ENCODE data around the gene FAM181A.

Gene FAM181A

DNA sequence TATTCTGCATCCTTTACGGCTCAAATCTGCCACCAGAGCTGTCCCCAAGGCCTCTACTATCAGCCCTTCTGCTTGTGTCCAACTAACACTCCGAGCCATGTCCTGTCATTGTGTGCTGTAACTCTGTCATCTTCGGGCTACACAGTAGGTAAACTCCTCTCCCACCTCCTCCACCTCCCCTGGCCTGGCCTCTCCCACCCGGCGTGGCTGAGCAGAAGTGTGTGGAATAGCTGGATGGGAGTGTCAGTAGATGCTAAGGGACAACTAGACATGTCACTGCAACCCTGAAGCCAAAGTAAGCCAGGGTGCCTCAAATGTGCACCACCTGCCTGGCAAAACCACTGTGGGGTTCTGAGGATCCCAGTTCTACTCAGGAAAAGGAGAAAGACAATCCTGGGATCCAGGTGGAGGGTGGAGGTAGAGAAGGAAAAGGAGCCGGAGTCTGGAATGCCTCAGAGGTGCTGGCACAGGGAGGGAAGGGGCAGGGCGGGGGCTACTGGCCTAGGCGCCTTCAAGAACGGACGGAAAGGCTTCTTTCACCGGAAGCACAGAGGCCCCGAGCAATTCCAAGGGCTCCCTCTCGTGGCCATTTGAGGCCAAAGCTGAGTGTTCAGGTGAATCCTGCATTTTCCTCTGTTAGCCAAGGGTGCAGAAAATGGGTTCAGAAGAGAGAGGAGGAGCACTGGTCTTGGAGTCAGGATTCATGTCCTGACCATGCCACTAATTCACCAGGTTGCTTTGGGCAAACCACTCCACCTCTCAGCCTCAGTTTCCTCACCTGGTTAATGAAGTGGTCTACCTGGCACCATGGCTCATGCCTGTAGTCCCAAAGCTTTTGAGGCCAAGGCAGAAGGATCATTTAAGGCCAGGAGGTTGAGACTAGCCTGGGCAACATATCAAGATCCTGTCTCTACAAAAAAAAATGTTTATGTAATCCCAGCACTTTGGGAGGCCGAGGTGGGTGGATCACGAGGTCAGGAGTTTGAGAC lies 20.5 kb upstream of the FAM181A start:
- no peaks in the 10 kb centered on the region for H3K36me3 ChIP-seq (ENCODE audit: control insufficient read depth, low read depth, low read length)
- no peaks in the 10 kb centered on the region for H3K4me1 ChIP-seq (ENCODE audit: control insufficient read depth, low read depth, low read length)
- H3K27me3 ChIP-seq (ENCODE audit: control insufficient read depth, insufficient read depth, low read length), result no peaks in the 10 kb centered on the region
- H3K9me3 ChIP-seq (ENCODE audit: control insufficient read depth, low read depth, low read length), result no peaks in the 10 kb centered on the region
- H3K9ac ChIP-seq (ENCODE audit: low read length), result no peak overlapping the region
- H3K27ac ChIP-seq (ENCODE audit: low read length), result no peak overlapping the region
- no peak overlapping the region for H3K4me3 ChIP-seq (ENCODE audit: low read length)

DNA sequence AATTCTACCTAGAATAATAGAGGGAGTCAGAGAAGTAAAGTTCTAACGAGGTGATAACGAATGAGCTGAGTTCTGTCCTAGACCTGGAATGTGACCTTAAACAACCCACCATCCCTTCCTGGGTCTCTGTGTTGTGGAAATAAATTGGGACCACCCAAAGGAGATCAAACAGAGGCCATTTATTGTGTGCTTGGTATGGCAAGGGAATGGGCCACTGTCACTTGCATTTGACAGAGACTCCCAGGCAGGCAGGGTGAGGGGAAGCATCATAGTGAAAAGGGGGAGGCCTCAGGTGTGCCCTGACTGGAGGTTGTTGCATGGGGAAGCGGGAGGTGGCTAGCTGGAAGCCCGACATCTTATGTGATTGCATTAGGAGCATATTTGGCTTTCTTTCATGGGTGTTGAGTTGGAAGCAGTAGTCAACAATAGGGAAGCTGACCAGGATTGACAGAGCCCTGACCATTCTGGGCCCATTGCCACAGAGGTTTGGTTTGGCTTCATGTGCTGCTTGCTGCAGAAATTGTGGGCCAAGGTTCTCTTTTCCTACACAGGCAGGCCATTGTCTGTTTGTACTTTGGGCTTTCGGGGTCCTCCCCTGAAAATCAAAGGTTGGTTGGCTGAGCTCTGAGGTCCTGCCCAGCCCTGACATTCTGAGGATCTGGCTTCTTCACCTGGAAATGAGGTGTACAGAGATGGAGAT lies 17.6 kb upstream of the FAM181A start:
- H3K4me1 ChIP-seq (ENCODE audit: control insufficient read depth, low read depth, low read length), result no peaks in the 10 kb centered on the region
- H3K27me3 ChIP-seq (ENCODE audit: control insufficient read depth, insufficient read depth, low read length), result no peaks in the 10 kb centered on the region
- H3K36me3 ChIP-seq (ENCODE audit: control insufficient read depth, low read depth, low read length), result no peaks in the 10 kb centered on the region
- H3K9ac ChIP-seq (ENCODE audit: low read length), result no peak overlapping the region
- no peaks in the 10 kb centered on the region for H3K9me3 ChIP-seq (ENCODE audit: control insufficient read depth, low read depth, low read length)
- no peak overlapping the region for H3K4me3 ChIP-seq (ENCODE audit: low read length)
- H3K27ac ChIP-seq (ENCODE audit: low read length), result no peak overlapping the region

DNA sequence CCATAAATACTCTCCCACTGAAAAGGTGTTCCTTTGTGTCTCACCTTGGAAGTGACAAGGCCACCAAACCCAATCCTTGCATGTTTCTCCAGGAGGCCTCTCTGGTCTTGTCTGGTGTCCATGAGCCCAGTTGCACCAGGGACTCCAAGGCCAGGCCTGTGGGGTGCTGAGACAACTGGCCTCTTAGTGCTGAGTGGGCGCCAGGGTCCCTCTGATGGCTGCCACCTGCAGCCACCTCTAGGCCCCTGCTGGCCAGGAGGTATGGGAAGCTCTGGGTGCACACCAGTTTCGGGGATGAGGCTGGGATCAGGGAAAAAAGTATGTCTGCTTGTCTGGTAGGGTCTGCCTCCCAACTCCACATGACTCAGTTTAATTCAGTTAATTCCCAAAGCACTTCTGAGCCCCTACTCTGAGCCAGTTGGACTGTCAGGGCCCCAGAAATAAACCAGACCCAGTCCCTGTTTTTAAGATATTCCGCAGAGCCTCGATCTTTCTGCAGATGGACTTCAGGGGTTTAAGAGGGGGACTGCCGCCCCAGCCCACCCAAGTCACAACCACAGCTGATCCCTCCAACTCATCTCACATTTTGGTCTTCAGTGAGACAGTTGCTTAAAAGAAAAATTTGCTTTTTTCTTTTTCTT lies 15.0 kb upstream of the FAM181A start:
- Histone ChIP-seq H3K27ac (ENCODE audit: low read length) (no peak overlapping the region), H3K27me3 (ENCODE audit: control insufficient read depth, insufficient read depth, low read length) (no peaks in the 10 kb centered on the region), H3K36me3 (ENCODE audit: control insufficient read depth, low read depth, low read length) (no peaks in the 10 kb centered on the region), H3K4me1 (ENCODE audit: control insufficient read depth, low read depth, low read length) (no peaks in the 10 kb centered on the region), H3K4me3 (ENCODE audit: low read length) (no peak overlapping the region), H3K9me3 (ENCODE audit: control insufficient read depth, low read depth, low read length) (no peaks in the 10 kb centered on the region), H3K9ac (ENCODE audit: low read length) (no peak overlapping the region)

DNA sequence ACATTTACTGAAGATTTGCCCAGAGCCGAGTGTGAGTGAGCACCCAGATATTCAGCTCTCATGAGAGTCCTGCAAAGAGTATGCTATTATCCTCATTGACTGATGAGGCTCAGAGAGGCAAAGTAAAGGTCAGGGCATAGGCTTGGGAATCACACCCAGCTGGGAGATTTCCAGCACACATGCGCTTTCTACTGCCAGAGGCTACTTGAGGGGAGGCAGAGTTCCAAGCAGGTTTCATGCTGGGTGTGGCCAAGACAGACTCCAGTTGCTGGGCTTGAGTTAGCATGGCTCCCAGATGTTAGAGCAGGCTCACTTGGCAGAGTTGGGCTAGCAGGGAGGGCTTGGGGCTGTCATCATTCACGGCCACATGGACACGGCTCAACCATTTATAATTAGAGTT lies 14.4 kb upstream of the FAM181A start:
- no peaks in the 10 kb centered on the region for H3K4me1 ChIP-seq (ENCODE audit: control insufficient read depth, low read depth, low read length)
- no peak overlapping the region for H3K27ac ChIP-seq (ENCODE audit: low read length)
- H3K27me3 ChIP-seq (ENCODE audit: control insufficient read depth, insufficient read depth, low read length), result no peaks in the 10 kb centered on the region

DNA sequence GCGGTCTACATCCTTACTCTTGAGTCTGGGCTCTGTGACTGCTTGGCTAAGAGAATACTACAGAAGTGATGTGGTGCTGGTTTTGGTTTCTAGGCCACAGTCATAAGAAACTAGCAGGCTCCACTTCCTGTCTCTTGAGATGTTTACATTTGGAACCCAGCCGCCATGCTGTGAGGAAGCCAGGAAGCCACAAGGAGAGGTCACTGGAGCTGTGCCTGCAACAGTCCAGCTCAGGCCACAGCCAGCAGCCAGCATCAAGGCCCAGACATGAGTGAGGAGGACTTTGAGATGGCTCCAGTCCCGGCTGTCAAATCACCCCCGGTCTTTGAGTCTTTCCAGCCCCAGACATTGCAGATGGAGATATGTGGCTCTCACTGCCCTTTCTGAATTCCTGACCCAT lies 12.9 kb upstream of the FAM181A start:
- Histone ChIP-seq H3K9ac (ENCODE audit: low read length) (no peak overlapping the region), H3K9me3 (ENCODE audit: control insufficient read depth, low read depth, low read length) (no peaks in the 10 kb centered on the region), H3K27ac (ENCODE audit: low read length) (no peak overlapping the region), H3K27me3 (ENCODE audit: control insufficient read depth, insufficient read depth, low read length) (no peaks in the 10 kb centered on the region), H3K4me1 (ENCODE audit: control insufficient read depth, low read depth, low read length) (no peaks in the 10 kb centered on the region), H3K4me3 (ENCODE audit: low read length) (no peak overlapping the region), H3K36me3 (ENCODE audit: control insufficient read depth, low read depth, low read length) (no peaks in the 10 kb centered on the region)

More for the DNA sequence above, 14.4 kb upstream of the FAM181A start:
- Histone ChIP-seq H3K9me3 (ENCODE audit: control insufficient read depth, low read depth, low read length) (no peaks in the 10 kb centered on the region), H3K4me3 (ENCODE audit: low read length) (no peak overlapping the region), H3K9ac (ENCODE audit: low read length) (no peak overlapping the region), H3K36me3 (ENCODE audit: control insufficient read depth, low read depth, low read length) (no peaks in the 10 kb centered on the region)

DNA sequence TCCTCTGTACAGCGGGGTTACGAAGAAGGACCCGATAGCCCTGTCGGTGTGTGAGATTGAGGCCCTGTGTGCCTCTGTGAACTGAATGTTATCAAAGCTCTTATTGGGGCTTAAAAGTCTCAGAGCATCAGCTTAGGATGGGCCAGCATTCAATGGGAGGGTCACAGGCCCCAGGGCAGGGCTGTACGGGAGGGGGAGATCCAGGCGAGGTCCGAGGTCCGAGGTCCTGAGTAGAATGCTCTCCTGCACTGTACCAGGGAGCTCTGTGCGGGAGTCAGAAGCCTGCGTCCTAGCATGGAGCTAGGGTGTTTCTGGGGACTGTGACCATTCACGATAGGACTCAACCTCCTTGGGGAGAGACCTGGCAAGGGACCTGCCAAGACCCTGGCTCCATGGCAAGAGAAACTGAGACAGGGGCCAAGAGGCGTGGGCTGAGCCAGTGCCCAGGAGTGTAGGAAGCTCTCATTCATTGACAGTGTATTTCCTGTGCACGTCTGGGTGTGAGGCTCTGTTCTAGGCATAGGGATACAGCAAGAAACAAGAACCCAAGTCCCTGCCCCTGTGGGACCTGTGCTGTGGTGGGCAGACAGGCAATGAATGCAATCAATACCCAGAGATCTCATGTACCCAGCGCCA lies 12.0 kb upstream of the FAM181A start:
- Histone ChIP-seq H3K36me3 (ENCODE audit: control insufficient read depth, low read depth, low read length) (no peaks in the 10 kb centered on the region), H3K9me3 (ENCODE audit: control insufficient read depth, low read depth, low read length) (no peaks in the 10 kb centered on the region), H3K4me1 (ENCODE audit: control insufficient read depth, low read depth, low read length) (no peaks in the 10 kb centered on the region), H3K4me3 (ENCODE audit: low read length) (no peak overlapping the region), H3K9ac (ENCODE audit: low read length) (no peak overlapping the region), H3K27ac (ENCODE audit: low read length) (no peak overlapping the region), H3K27me3 (ENCODE audit: control insufficient read depth, insufficient read depth, low read length) (no peaks in the 10 kb centered on the region)

DNA sequence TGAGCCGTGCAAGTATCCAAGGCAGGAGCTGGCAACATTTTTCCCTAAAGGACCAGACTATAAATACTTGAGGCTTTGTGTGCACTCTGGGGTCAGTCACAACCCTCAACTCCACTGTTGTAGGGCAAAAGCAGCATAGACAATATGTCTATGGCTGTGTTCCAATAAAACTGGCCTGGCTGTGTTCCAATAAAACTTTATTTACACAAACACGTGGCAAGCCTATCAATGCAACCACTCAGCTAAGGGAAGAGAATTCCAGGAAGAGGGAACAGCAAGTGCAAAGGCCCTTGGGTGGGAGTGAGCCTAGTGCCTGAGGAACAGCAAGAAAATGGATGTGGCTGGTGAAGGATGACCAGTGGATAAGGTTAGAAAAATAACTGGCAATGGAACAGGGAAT lies 11.3 kb upstream of the FAM181A start:
- H3K9me3 ChIP-seq (ENCODE audit: control insufficient read depth, low read depth, low read length), result no peaks in the 10 kb centered on the region
- H3K27ac ChIP-seq (ENCODE audit: low read length), result no peak overlapping the region
- H3K27me3 ChIP-seq (ENCODE audit: control insufficient read depth, insufficient read depth, low read length), result no peaks in the 10 kb centered on the region
- H3K9ac ChIP-seq (ENCODE audit: low read length), result no peak overlapping the region
- H3K36me3 ChIP-seq (ENCODE audit: control insufficient read depth, low read depth, low read length), result no peaks in the 10 kb centered on the region
- H3K4me1 ChIP-seq (ENCODE audit: control insufficient read depth, low read depth, low read length), result no peaks in the 10 kb centered on the region
- H3K4me3 ChIP-seq (ENCODE audit: low read length), result no peak overlapping the region

DNA sequence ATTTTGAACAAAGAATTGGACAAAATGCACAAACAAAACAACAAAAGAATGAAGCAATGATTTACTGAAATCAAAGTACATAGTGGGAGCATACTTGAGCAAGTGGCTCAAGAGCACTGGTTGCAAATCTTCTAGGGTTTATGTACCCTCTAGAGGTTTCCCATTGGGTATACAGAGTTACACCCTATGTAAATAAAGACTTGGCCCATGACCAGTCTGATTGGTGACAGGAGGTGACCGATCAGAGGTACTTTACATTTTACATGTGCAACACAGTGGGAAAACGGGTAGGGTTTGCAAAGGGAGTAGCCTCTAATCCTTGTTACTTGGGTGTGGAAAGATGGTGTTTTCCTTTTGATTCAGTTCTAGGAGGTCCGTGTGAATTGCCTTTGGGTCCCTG lies 10.6 kb upstream of the FAM181A start:
- Histone ChIP-seq H3K9me3 (ENCODE audit: control insufficient read depth, low read depth, low read length) (no peaks in the 10 kb centered on the region), H3K36me3 (ENCODE audit: control insufficient read depth, low read depth, low read length) (no peaks in the 10 kb centered on the region), H3K27me3 (ENCODE audit: control insufficient read depth, insufficient read depth, low read length) (no peaks in the 10 kb centered on the region), H3K27ac (ENCODE audit: low read length) (no peak overlapping the region), H3K4me1 (ENCODE audit: control insufficient read depth, low read depth, low read length) (no peaks in the 10 kb centered on the region), H3K9ac (ENCODE audit: low read length) (no peak overlapping the region), H3K4me3 (ENCODE audit: low read length) (no peak overlapping the region)

DNA sequence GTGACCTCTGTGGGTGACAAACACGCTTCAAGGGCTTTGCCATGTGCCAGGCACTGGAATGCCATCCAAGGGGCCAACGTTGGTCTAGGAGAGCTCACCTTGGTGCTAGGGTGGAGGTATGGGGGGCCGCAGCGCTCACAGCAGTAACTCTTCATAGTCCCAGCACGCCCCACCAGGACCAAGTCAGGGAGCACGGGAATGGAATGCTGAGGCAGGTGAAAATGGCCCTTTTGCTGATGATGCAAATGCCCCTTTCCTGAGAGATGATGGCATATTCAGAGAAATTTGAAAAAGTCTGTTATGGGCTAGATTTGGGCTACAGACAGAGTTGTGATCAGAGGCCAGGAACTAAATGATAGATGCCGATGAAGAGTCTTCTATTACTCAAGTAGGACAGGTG lies 10.0 kb upstream of the FAM181A start:
- Histone ChIP-seq H3K9ac (ENCODE audit: low read length) (no peak overlapping the region), H3K36me3 (ENCODE audit: control insufficient read depth, low read depth, low read length) (no peaks in the 10 kb centered on the region), H3K4me1 (ENCODE audit: control insufficient read depth, low read depth, low read length) (no peaks in the 10 kb centered on the region), H3K4me3 (ENCODE audit: low read length) (no peak overlapping the region), H3K9me3 (ENCODE audit: control insufficient read depth, low read depth, low read length) (no peaks in the 10 kb centered on the region), H3K27ac (ENCODE audit: low read length) (no peak overlapping the region), H3K27me3 (ENCODE audit: control insufficient read depth, insufficient read depth, low read length) (no peaks in the 10 kb centered on the region)

DNA sequence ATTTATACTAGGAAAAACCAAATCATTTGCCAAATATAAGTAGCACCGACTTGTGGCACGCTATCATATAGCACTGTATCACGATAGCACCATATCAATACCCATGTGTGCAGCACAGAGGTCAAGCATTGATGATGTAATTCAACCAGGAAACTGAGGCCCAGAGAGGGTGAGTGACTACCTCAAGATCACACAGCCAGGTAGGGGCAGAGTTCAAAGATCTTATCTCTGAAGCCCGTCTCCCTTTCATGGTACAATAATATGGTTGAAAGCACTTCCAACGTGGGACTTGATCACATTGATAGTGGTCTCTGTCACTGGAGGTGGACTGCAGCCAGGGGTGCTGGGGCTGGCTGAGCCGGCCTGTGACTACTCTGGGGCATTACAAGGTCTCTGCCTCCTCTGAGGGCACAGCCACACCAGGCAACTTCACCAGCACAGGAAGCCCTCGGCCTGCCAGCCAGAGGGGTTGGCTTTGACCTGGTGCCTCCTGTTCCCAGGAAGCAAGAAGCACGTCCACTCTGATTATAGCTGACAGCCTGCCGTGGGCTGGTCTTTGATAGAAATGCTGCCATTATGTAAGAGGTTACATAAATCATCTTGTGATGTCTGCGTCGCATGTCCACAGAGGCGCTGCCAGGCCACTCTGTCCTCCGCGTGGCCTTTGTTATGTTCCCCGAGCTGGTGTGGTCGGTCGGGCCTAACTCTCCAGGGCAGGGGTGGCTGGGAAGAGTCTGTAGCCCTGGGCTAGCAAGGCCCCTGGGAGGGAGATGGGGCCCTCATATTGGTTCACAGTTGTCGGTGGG lies 5.9 kb upstream of the FAM181A start:
- no peaks in the 10 kb centered on the region for H3K9me3 ChIP-seq (ENCODE audit: control insufficient read depth, low read depth, low read length)
- H3K36me3 ChIP-seq (ENCODE audit: control insufficient read depth, low read depth, low read length), result no peaks in the 10 kb centered on the region
- H3K4me1 ChIP-seq (ENCODE audit: control insufficient read depth, low read depth, low read length), result no peaks in the 10 kb centered on the region
- H3K4me3 ChIP-seq (ENCODE audit: low read length), result no peak overlapping the region
- H3K27ac ChIP-seq (ENCODE audit: low read length), result no peak overlapping the region
- no peak overlapping the region for H3K9ac ChIP-seq (ENCODE audit: low read length)
- no peaks in the 10 kb centered on the region for H3K27me3 ChIP-seq (ENCODE audit: control insufficient read depth, insufficient read depth, low read length)
